ENCODE data around the gene FATE1.
A peak's percentile ranks its signal among the peaks of the same experiment; 100 is the strongest.
"Not testable (repeated sequence)": the region's sequence is repeated elsewhere in the genome, so short reads cannot be mapped to it uniquely, and the experiment has no call there.

The FATE1 gene, protein sequence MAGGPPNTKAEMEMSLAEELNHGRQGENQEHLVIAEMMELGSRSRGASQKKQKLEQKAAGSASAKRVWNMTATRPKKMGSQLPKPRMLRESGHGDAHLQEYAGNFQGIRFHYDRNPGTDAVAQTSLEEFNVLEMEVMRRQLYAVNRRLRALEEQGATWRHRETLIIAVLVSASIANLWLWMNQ

DNA sequence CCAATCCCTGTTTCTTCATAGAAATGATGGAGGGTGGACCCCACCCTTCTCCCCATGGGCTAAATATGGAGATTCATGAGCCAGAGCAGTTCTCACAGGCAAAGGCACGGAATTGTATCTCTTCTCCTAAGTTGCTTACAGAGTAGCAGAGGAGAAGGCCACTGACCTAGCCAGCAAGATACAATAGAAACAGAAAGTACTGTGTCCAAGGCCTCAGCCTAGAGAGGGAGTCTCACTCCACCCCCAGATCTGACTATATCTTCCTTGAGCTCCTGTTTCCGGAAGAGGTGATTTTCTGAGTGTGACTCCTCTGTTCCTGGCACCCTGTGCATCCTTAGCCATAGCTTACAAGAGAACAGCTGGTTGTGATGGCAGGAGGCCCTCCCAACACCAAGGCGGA, at the start of gene FATE1:
Gene FATE1, plus strand, starts transcription at position 284 of the 400 bp plus-strand sequence. Its CDS starts 85 bp downstream, at position 369.
- Mint-ChIP-seq H3K4me1 (no peaks in the 10 kb centered on the region), H3K36me3 (no peaks in the 10 kb centered on the region), H3K4me3 (no peak within 1 kb of the TSS), H3K27ac (no peak within 1 kb of the TSS), H3K9me3 (no peaks in the 10 kb centered on the region)
- ATAC-seq (no peak), DNase-seq (ENCODE audit: low spot score in 2 of 2) (no peak)

DNA sequence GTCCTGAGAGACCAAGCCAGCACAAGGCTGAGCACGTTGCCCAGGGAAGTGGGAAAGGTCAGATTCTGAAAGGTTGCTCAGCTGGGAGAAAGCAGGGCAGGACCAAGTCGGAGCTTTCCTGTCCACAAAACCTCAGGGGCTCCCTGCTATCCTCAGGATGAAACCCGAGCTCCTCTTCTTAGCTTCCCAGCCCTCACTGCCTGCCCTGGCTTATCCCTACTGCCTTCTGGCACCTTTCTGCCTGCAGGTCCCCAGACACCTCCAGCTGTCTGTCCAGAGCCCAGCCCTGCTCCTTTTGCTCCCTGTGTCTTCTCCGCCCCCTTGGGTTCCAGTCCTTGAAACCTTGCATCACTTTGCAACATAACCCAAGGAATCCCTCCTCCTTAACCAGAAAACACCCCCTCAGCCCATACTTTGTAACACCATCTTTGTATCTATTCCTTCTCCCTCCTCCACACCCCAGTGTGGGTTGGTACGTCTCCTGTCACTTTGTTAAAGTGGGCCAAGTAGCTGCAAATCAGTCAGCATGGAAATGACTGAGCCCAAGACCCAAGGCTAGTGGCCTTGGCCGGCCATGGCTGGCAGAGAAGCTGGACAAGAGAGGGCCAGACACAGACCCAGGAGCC, 40.6 kb upstream of the FATE1 start:
- ATAC-seq (no peak), DNase-seq (ENCODE audit: low spot score in 2 of 2) (no peak)
- Mint-ChIP-seq H3K36me3 (no peaks in the 10 kb centered on the region), H3K9me3 (no peaks in the 10 kb centered on the region), H3K4me3 (no peak overlapping the region), H3K27ac (no peak overlapping the region), H3K4me1 (no peaks in the 10 kb centered on the region)

DNA sequence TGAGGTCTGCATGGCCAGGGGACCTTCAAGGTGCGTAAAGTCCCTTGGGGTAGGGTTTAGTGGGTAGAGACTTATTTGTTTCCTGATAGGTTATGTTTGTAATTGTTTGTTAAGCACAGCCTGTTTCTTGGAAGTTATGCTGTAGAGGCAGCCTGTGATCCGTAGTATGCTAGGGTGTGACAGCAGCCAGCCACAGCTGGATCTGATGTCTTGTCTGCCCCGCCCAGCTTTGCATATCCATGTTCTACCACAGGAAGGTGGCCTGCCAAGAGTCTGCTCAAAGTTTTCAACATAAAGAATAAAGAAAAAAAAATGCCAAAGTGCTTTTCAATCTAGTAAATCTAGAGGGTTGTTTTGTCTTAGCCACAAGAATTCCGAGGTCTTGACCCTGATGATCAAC, 39.6 kb upstream of the FATE1 start:
- no peak overlapping the region for H3K4me3 Mint-ChIP-seq
- no peak for ATAC-seq

DNA sequence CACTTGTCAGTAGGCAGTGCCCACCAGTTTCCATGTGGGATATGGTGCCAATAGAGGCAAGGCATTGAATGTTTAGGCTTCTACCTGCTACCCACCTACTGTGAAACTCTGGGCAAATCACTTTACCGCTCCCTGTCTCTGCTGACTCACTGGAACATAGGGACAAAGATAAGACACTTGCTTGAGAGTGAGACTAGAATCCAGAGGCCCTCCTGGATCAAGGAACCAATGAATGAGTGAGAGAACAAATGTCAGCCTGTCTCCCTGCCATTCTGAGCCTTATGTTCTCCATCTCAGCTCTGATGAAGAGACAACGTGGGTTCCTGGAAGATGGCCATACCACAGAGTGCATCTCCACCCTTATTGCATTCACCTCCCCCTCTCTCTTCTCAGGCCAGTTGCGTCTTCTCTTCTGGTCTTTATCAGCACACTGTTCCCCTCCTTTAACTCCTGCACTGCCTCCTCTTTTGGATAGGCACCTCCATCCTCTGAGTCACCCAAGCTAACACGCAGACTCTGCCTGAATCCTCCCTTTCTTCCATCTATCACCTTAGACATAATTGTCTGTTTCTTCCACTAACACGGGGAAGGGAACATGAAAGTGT, 35.9 kb upstream of the FATE1 start:
- H3K36me3 Mint-ChIP-seq: no peaks in the 10 kb centered on the region
- no peak overlapping the region for H3K4me3 Mint-ChIP-seq
- no peak overlapping the region for H3K27ac Mint-ChIP-seq
- ATAC-seq (no peak), DNase-seq (ENCODE audit: low spot score in 2 of 2) (no peak)
- H3K9me3 Mint-ChIP-seq: no peaks in the 10 kb centered on the region
- no peaks in the 10 kb centered on the region for H3K4me1 Mint-ChIP-seq

More for the DNA sequence above, 39.6 kb upstream of the FATE1 start:
- H3K4me1 Mint-ChIP-seq: no peaks in the 10 kb centered on the region
- H3K9me3 Mint-ChIP-seq: no peaks in the 10 kb centered on the region
- no peak overlapping the region for H3K27ac Mint-ChIP-seq
- H3K36me3 Mint-ChIP-seq: no peaks in the 10 kb centered on the region
- no peak for DNase-seq (ENCODE audit: low spot score in 2 of 2)

DNA sequence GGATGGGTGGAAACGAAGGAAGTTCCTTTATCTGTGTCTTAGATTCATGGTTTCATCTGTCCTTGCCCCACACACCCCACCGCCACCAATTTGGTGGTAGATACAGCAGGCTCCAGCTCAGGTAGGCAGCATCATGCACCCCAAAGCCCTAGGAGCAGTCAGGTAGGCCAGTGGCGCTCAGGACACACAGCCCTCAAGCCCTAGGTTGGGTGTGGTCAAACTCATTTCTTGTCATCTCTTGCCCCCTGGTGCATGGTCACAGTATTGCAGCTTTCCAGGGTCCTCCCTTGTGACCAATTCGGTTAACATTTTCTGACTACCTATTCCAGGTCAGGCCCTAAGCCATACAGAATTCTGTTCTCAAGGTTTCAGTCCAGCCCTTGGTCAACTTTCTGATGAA, 35.0 kb upstream of the FATE1 start:
- no peaks in the 10 kb centered on the region for H3K4me1 Mint-ChIP-seq
- H3K27ac Mint-ChIP-seq: no peak overlapping the region
- H3K9me3 Mint-ChIP-seq: no peaks in the 10 kb centered on the region
- H3K4me3 Mint-ChIP-seq: no peak overlapping the region
- ATAC-seq (peak; percentile 67), DNase-seq (ENCODE audit: low spot score in 2 of 2) (peak; percentile 15 to 78)
- no peaks in the 10 kb centered on the region for H3K36me3 Mint-ChIP-seq

DNA sequence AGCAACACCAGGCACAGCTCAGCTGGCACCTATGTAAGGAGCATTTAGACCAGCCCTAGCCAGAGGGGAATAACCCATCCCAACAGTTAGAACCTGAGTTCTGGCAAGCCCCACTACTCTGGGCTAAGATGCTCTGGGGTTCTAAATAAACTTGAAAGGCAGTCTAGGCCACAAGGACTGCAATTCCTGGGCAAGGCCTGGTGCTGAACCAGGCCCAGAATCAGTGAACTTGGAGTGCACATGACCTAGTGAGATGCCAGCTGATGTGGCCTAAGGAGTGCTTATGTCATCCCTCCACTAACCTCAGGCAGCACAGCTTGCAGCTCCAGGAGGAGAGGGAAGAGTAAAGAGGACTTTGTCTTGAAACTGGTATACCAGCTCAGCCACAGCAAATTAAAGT, 28.2 kb upstream of the FATE1 start:
- ATAC-seq: no peak
- no peak overlapping the region for H3K27ac Mint-ChIP-seq

DNA sequence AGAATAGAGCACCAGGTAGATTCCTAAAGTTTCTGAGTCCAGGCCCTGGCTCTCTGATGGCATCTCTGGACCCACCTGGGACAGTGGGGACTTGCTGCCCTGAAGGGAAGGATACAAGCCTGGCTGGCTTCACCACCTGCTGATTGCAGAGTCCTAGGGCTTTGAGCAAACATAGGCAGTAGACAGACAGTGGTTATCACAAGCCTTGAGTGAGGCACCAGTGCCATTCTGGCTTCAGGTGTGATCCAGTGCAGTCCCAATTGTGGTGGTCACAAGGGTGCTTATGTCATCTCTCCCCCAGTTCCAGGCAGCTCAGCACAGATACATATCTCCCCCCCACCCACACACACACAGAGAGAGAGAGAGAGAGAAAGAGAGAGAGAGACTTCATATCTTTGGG, 27.1 kb upstream of the FATE1 start:
- Mint-ChIP-seq H3K4me3 (no peak overlapping the region), H3K4me1 (no peaks in the 10 kb centered on the region), H3K27ac (no peak overlapping the region), H3K36me3 (no peaks in the 10 kb centered on the region), H3K9me3 (no peaks in the 10 kb centered on the region)
- no peak for DNase-seq (ENCODE audit: low spot score in 2 of 2)
- ATAC-seq: no peak

More for the DNA sequence above, 28.2 kb upstream of the FATE1 start:
- Mint-ChIP-seq H3K9me3 (no peaks in the 10 kb centered on the region), H3K4me3 (no peak overlapping the region), H3K4me1 (no peaks in the 10 kb centered on the region), H3K36me3 (no peaks in the 10 kb centered on the region)
- DNase-seq (ENCODE audit: low spot score in 2 of 2): no peak

DNA sequence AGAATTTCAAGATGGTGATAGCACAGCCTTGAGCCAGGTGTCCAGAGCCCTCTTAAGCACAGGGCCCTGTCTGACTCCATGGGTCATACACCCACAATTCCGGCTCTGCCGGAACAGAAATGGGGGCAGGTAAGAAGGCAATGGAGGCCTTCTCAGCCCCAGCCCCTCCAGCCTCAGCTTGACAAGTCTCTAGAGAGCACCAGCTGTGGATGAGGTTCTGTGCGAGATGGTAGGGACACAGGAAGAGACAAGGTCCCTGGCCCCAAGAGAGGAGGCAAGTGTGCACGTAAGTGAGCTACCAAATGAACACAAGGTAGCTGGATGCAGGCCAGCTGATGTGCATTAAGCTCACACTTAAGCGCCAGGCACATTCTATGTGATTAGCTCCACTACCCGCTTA, 23.0 kb upstream of the FATE1 start:
- no peaks in the 10 kb centered on the region for H3K9me3 Mint-ChIP-seq
- ATAC-seq (no peak), DNase-seq (ENCODE audit: low spot score in 2 of 2) (no peak)
- no peak overlapping the region for H3K4me3 Mint-ChIP-seq
- H3K27ac Mint-ChIP-seq: no peak overlapping the region
- no peaks in the 10 kb centered on the region for H3K36me3 Mint-ChIP-seq
- no peaks in the 10 kb centered on the region for H3K4me1 Mint-ChIP-seq

DNA sequence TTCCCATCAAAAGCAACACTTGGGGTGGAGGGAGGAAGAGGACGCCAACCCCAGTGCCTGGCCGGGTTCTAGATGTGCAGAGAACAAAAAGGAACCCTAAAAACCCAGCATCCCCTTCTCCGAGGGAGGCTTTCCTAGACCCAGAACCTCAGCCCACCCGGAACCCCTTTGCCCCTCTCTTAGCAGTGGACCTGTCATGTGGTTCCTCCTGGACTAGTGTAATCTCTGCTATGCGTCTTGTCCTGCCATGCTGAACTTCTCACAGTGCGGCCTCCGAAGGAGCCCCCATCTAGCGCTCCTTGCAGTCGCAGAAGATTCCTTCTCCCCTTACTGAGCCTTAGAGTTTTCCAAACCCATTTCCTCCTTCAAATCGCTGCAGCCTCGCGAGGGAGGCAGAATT, 21.7 kb upstream of the FATE1 start:
- H3K27ac Mint-ChIP-seq: no peak overlapping the region
- H3K4me1 Mint-ChIP-seq: no peaks in the 10 kb centered on the region
- ATAC-seq: no peak
- no peaks in the 10 kb centered on the region for H3K9me3 Mint-ChIP-seq
- H3K36me3 Mint-ChIP-seq: no peaks in the 10 kb centered on the region
- H3K4me3 Mint-ChIP-seq: no peak overlapping the region
- DNase-seq (ENCODE audit: low spot score in 2 of 2): no peak

DNA sequence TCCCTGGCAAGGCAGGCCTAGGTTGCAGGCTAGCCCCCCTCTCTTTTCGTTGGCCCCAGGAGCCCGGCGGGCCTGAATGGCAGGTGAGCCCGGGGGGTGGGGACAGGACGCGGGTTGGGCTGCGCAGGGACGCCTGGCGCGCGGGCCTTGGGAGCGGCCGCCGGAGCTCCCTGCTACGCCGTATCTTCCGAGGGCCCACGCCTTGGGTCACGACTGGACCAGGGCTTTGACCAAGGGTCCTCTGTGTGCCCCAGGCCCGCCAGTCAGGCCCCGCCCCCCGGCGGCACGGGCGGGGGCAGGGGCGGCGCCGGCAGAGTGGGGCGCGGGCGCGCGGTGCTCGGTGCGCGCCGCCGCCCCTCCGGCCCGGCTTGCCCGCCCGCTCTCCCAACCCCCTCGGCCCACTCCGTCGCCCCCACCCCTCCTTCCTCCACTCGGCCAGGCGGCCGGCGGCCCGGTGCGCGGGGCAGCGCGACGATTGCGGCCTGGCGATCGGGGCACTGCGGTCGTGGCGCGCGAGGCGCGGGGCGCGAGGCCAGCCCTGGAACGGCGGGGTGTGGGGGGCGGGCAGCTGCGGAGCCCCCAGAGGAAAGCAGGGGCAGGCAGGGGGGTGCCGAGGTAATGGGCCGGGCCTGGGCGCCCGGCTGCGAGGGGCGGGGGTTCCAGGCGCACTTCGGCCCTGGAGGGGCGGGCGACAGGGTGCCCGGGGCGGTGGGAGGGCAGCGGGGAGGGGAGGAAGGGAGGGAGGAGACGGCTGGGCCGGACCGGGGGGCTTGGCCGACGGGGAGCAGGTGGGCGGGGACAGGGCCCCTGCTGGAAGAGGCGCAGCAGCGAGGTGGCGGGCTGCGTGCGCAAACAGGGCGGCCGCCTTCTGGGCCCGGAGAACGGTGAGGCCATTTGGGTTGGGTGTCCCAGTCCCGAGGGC, 20.9 kb upstream of the FATE1 start, which contains the start of gene PRRG3:
Gene PRRG3, plus strand, starts transcription at position 798 of the 922 bp plus-strand sequence. CDS start 3,357 bp downstream, outside the sequence.
- DNase-seq (ENCODE audit: low spot score in 2 of 2) (no peak), ATAC-seq (no peak)
- no peaks in the 10 kb centered on the region for H3K36me3 Mint-ChIP-seq
- H3K4me1 Mint-ChIP-seq: no peaks in the 10 kb centered on the region
- H3K4me3 Mint-ChIP-seq: no peak within 1 kb of the TSS
- no peak within 1 kb of the TSS for H3K27ac Mint-ChIP-seq
- H3K9me3 Mint-ChIP-seq: no peaks in the 10 kb centered on the region

DNA sequence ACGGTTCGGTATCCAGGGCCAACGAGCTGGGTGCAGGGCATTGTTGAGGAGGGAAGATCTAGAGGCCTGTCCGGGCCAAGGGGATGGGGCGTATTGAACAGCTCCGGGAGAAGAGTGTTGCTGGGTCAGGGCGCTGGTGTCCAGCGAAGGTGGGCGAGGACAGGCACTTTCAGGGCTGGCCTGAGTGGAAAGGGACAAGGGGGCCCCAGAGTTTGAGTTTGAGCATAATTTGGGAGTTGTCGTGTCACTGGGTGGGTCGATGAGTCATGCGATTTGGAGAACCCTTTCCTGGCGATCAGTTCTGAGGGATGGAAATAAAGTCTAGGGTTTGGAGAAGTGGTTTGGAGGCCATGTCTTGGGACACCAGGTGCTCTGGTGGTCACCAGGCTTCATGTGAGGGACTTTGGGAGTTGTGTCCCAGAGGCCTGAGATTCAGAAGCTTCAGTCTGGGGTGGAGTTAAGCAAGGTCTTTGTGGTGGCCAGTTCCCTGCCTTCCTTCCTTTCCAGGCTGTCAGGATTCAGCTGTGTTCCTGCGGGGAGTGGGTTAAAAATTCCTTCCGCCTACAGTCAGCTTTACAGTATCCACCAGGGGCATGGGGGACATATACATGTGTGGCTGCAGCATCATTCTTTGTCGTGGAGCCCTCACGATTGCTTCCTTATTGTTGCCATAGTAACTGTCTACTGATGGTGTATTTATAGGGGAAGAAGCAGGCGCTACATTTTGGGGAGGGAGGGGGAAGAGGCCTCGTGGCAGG, 20.1 kb upstream of the FATE1 start:
- no peak for DNase-seq (ENCODE audit: low spot score in 2 of 2)
- no peaks in the 10 kb centered on the region for H3K9me3 Mint-ChIP-seq
- ATAC-seq: no peak
- H3K36me3 Mint-ChIP-seq: no peaks in the 10 kb centered on the region
- no peaks in the 10 kb centered on the region for H3K4me1 Mint-ChIP-seq
- no peak overlapping the region for H3K4me3 Mint-ChIP-seq
- H3K27ac Mint-ChIP-seq: no peak overlapping the region

DNA sequence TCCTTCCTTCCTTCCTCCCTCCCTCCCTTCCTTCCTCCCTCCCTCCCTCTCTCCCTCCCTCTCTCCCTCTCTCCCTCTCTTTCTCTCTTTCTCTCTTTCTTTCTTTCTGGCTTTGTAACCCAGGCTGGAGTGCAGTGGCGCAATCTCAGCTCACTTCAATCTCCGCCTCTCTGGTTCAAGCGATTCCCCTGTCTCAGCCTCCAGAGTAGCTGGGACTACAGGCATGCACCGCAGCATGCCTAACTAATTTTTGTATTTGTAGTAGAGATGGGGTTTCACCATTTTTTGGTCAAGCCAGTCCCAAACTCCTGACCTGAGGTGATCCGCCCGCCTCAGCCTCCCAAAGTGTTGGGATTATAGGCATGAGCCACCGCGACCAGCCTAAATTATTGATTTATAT, 18.8 kb upstream of the FATE1 start:
- H3K4me1 Mint-ChIP-seq; DNase-seq (ENCODE audit: low spot score in 2 of 2); ATAC-seq; H3K4me3 Mint-ChIP-seq; H3K9me3 Mint-ChIP-seq; H3K36me3 Mint-ChIP-seq; H3K27ac Mint-ChIP-seq: not testable (repeated sequence)

DNA sequence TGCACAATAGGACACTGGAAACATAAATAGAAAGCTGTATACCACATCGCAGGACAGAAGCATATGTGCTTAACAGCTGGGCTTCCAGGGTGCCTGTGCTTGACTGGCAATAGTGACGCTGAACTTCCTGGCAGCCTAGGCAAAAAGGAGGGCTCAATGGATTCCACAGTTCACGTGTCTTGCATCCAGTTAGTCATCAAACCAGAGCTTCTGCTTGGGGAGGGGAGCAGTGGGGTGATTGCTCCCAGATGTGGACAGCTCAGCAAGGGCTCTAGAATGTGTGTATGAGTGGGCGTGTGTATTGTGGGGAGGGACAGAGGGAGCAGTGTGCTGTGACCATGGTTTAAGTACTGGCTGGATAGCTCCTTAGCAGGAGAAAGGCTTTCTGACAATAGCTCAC, 18.3 kb upstream of the FATE1 start:
- ATAC-seq (no peak), DNase-seq (ENCODE audit: low spot score in 2 of 2) (no peak)
- H3K4me1 Mint-ChIP-seq: no peaks in the 10 kb centered on the region
- H3K27ac Mint-ChIP-seq: no peak overlapping the region
- no peak overlapping the region for H3K4me3 Mint-ChIP-seq
- H3K9me3 Mint-ChIP-seq: no peaks in the 10 kb centered on the region
- no peaks in the 10 kb centered on the region for H3K36me3 Mint-ChIP-seq

DNA sequence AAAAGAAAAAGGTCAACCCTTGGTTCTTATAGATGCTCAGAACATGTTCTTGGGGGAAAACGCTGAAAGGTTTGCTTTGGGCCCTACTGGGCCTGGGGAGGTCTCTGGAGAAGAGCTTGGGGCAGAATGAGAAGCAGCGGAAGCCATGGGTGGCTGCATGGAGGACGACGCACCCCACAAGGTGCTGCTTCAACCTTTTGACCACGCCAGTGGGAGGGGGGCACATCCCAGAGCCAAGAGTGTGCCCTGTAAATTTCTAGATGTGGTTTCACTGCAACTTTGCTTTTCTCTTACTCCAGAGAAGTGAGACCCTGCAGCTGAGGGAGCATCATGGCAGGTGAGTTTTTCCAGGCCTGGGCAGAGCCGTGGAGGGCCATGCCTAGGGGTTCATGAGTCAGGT, 17.4 kb upstream of the FATE1 start:
- H3K36me3 Mint-ChIP-seq: no peaks in the 10 kb centered on the region
- DNase-seq (ENCODE audit: low spot score in 2 of 2): no peak
- H3K4me1 Mint-ChIP-seq: no peaks in the 10 kb centered on the region
- no peak overlapping the region for H3K4me3 Mint-ChIP-seq
- no peak for ATAC-seq
- no peaks in the 10 kb centered on the region for H3K9me3 Mint-ChIP-seq
- H3K27ac Mint-ChIP-seq: no peak overlapping the region

DNA sequence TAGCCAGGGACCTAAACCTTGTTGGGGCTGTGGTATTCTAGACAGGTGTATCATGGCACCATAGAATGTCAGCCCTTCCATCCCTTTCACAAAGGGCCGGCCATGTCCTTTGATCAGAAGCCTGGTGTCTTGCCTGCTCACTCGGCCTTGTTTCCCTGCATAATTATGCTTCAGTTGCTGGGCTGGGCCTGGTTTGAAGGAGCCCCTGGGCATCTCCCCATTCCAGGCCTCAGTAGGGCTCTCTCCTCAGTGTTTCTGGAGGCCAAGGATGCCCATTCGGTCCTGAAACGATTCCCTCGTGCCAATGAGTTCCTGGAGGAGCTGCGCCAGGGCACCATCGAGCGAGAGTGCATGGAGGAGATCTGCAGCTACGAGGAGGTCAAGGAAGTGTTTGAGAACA, 16.1 kb upstream of the FATE1 start:
- H3K9me3 Mint-ChIP-seq: no peaks in the 10 kb centered on the region
- H3K4me1 Mint-ChIP-seq: no peaks in the 10 kb centered on the region
- H3K4me3 Mint-ChIP-seq: no peak overlapping the region
- no peaks in the 10 kb centered on the region for H3K36me3 Mint-ChIP-seq
- no peak for DNase-seq (ENCODE audit: low spot score in 2 of 2)
- ATAC-seq: no peak
- no peak overlapping the region for H3K27ac Mint-ChIP-seq
